Daoy (cell line): ENCODE results near the gene OR52H1. TPM values are rescaled to one million over a fixed set of nuclear protein-coding genes. Genes with fewer than 3 reads are reported as not detected.

Source experiments
- DNase-seq: peaks from one replicate; pipeline ENCODE4 v3.0.0-alpha.2; 2015; ENCODE audit warnings: low read depth
- total RNA-seq: library from RNA; depleted of rRNA; stranded (reverse); fragments of >200 nt; shearing (Covaris generic); gene quantifications from 2 replicates; pipeline ENCODE4 v1.2.3, GENCODE V29; 2014; rRNA removed

OR52H1 gene
- total RNA-seq, 1 experiment from 2014 or later, result not detected

DNA sequence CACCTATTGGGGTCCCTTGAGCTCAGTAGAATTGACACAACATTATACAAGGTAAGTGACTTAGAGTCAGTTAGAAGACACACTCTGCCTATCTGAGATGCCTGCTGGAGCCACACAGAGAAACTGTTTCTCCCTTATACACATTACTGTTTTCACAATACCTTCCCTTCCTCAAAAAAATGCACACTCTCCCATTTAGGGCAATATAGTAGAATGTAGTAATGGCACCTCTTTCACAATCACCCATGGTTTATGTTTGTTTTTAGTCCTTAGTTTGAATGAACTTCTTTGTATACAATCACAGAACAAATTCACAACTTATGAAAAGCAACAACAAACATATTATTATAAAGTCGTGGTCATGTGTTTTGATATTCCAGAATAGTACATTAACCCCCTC is 14.3 kb downstream of the OR52H1 start:
- no peak for DNase-seq

DNA sequence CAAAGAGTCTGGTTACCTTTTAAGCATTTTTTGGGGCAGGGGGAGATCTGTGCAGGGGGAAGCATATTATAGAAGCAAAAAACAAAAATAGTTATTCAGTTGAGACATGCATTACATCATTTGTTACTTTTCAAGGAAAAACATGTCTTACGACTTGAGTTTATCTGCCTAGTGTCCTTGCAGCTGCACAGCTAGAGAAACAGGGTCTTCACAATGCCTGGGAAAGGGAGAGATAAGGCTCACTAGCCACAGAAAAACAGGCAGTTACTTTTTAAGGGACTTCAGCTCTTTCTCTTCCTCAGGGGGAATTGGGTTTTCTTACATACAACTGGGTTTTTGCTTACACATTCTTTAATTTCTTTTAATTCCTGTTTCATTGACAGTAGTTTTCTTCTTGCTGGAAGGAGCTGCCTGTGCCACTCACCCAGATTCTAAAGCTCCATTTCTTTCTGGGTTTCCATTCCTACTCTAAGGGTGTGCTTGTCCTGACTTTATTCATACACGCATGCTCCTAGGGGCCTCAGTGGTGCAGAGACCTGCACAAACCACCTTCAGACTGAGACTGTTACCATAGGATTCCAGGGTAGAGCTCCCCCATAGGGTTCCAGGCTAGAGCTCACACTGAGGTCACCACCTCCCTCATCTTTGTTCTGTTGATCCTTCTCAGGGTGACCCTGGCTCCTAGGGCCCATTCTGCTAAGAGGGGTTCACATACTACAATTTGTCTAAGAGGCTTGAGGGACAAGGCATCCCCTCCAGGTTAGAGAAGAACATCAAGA is 17.1 kb downstream of the OR52H1 start:
- no peak for DNase-seq

DNA sequence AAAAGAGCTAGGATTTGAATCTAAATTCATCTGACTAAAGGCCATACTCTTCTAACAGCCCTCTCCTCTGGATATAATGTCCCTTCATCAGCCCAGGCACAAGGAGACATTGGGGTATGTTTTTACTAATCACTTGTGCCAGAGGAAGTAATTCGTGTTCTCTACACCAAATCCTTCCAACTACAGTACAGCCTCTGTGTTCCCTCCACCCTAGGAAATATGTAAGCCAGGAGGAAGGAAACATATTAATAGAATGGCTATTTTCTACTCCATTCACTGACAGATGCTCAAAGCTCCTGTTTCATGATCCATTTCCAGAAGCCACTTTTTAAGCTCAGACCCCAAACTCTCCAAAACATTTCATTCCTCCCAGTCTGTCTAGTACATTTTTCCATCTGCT is 19.8 kb downstream of the OR52H1 start:
- no peak for DNase-seq

DNA sequence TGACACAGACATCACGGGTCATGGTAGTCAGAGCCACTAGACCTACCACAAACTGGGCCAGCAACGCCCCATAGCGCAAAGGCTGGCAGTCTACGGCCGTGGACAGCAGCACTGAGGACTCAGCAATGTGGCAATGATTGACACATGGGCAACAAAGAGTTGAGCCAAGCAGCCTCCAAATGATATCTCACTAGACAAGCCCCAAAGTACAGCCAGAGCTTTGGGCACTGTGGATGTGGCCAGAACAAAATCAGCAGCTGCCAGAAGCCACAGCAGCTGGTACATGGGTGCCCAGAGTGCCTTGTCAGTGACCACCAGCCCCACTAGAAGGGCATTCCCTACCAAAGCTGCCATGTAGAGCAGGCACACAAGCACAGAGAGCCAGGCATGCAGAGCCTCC is 20.6 kb downstream of the OR52H1 start:
- no peak for DNase-seq

DNA sequence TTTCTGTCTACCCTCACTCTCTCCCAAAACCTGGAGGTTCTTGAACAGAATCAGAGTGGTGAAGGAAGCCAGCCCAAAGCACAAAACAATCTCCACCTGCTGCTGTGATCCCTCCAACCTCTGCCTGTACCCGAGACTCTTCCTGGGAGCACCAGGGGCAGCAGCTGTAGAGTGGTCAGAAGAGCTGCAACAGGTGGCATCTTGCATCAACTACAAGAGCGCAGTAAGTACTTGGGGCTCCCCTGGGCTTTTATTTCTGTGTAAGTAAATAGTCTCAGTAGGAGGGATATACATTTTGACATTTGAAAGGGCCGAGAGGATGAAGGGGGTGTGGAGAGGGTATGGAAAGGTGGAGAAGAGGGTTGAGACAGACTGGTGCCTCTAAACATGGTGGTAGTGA is 23.6 kb downstream of the OR52H1 start:
- DNase-seq, result no peak

DNA sequence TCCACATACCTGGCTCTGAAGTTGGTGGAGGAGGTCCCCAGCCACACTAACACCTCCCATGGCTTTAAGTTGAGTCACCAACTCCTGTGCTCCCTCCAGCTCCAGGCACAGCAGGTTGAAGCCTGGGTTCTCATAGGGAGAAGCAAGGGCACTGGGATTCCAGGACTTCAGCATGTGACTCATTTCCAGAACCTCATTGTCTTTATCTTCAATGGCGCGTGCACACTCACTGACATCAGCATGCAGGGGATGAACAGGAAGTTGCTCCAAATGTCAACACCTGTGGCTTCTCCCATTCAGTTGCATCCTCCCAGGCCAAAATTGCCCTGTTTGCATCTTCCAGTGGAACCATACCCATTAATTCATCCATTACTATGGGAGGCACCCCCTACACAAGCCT is 26.0 kb downstream of the OR52H1 start:
- DNase-seq, result no peak

DNA sequence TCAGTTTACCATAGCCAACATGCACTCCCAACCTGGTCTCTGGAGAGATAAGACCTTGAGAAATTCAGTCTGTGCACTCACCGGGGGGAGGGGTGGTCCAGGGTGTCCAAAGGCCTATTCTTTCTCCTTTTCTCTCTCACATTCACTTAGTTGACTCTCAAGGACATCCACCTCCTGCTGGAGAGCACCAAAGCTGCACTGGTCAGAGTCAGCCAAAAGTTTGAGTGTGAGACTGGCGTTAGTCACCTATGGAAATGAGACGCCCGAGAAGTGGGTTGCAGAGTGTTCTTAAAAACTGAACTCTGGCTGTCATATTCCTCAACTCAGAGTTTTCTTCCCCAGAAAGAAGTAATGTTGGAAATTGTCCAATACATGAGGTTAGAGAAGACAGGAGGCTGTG is 26.8 kb downstream of the OR52H1 start:
- DNase-seq, result no peak

DNA sequence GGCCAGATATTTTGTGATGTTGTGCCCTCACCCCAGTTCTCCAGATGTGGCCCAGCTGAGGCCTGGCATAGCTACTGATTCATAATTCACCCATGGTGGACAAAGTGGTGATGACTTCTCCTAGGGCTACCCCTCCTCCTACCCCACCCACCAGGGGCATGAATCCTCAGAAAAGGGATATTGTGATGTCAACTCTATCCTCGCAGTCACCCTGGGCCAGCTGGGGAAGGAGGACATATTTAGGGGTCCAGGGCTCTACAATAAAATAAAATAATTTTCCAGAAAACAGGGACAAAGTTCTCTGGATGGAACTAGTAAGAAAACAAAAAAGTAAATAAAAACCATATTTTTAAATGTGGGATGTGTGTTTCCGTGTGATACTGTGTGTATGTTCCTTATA is 31.7 kb downstream of the OR52H1 start, which contains the start of gene UBQLNL:
UBQLNL (minus strand) TSS at position 101 of the 400 bp plus-strand sequence. CDS start 258 bp downstream, outside the sequence.
- no peak for DNase-seq

DNA sequence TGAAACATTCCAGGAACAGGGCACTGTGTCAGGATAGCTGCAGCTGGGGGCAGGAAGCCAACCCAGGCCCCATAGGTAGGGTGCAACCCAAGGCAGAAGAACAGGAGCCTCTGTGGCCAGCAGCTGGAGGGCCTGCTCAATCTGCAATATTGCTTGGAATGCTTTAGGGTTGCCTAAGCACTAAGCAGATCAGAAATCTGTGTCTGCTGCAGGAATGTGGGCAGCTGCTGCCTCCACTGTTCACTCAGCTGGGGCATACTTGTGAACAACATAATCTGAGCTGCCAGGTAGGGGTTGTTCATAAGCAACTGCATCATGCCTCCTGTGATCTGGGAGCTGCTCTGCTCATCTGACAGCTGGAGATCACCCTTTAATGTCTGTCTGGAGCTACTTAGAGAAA is 33.5 kb downstream of the OR52H1 start:
- DNase-seq, result no peak

DNA sequence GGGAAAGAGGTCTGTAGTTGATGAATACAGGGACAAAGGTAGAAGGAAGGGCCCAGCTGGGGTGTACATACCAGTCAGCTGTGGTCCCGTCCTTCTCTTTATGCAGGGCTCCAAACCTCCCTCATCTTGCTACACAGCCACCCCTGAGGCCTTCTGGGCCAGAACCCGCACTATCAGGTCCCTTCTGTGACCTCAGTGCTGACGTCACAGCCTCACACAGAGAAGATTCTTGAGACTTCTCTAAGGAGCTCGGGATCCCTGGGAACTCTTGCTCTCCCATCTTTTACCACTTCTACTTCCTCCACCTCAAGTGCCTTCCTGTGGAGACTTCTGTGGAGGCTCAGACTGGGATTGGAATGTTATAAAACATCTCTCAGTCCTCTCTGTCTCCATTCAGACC is 38.5 kb downstream of the OR52H1 start, which contains the start of gene UBQLN3:
UBQLN3 (minus strand) TSS at position 155 of the 400 bp plus-strand sequence. CDS start 399 bp downstream, outside the sequence.
- DNase-seq, result no peak

DNA sequence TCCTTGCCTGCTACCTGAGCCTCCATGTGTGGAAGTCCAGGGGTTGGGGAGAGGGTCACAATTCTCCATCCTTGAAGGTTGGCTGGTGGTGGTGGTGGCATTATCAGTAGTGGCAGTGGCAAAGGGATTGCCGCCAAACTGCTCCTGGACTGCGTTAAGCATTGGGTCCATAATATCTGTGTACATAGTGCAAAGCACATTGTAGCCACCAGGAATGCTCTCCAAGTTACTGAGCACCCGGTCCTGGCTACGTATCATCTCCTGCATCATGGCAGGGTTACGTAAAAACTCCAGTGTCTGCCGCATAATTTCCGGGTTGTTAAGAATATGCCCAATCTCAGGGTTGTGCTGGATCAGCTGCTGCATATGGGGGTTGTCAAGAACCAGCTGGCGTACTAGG is 39.7 kb downstream of the OR52H1 start:
- DNase-seq, result no peak

DNA sequence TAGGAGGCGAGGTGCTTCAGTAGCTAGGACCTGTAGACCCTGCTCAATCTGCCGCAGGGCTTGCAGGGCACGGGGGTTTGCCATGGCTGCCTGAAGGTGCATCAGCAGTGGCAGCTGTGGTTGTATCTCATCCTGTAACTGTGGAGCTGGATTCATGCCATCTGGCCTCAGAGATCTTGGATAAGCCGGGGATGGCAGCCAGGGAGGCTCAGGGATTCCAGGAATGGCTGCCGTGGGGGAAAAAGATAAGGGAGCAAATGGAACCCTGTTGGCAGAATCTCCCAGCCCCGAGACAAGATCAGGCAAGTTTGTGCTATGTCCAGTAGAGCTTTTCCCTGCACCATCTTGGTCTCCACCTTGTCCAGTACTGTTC is 40.4 kb downstream of the OR52H1 start:
- DNase-seq, result no peak

DNA sequence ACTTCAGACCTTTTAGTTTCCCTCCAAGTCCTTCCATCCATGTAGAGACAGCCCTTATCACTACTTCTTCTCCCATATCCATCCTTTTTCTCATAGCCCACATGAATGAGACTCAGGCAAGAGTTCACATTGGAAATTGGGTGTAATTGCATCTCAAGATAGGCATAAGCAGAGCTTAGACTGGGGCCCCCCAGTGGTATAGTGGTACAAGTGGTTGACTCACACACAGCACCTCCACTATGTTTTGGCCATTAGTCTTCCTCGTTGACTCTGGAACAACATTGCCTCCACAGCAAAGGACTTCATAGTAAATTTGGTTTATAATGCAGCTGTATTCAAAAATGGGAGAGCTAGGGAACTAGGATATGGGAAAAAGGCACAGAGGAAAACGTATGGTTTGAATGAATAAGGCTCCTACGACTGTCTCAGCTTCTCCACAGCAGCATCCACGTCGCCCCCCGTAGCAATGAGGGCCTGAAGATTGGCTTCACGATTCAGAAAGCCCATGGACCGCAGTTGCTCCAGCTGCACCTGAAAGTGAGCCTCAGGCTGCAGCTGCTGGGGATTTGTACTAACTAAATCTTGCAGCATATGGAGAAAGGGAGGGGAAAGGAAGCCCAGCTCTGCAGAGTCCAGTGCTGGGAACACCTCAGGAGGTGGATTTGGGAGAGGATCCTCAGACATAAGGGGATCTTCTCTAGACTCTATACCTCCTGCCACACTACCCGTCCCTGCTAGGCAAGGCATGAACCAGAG is 41.0 kb downstream of the OR52H1 start:
- DNase-seq, result no peak

DNA sequence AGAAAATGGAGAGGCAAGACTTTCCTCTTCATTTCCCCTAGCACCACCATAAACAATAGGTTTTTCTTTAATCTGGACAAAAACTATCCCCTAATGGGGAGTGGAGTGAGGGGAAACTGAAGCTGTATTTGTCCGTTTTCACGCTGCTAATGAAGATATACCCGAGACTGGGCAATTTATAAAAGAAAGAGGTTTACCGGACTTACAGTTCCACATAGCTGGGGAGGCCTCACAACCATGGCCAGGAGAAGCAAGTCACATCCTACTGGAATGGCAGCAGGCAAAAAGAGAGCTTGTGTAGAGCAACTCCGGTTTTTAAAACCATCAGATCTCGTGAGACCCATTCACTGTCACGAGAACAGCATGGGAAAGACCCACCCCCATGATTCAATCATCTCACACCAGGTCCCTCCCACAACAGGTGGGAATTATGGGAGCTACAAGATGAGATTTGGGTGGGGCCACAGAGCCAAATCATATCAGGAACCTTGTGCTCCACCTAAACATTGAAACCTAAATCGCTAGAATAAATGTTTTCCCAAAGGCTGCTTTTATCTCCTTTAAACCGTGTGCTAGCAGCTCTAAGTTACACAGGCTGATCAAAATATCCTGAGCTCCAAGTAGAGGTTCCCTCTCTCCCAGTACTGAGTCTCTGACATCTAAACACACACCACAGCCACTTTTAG is 42.8 kb downstream of the OR52H1 start:
- no peak for DNase-seq

DNA sequence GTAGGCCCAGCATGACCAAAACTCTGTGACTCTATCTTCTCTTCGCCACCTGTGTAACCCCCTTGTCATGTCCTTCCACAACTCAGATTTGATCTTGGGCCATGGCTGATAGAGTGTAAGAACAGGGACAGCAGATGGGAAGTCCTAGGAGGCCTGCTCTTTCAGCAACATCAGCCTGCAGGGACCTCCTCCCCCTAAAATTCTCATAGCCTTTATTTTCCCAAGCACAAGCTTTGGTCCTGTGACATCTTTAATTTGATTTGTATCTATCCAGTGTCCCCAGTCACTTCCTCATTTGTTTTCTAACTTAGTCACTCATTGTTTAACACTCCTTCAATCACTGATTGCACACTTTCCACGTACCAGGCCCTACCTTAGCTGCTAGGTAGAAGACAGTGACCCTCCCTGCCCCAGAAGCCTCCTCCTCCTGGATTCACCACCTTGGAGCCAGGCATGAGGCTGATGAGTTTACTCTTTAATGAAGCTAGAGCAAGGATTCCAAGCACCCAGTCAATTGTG is 43.9 kb downstream of the OR52H1 start:
- no peak for DNase-seq

DNA sequence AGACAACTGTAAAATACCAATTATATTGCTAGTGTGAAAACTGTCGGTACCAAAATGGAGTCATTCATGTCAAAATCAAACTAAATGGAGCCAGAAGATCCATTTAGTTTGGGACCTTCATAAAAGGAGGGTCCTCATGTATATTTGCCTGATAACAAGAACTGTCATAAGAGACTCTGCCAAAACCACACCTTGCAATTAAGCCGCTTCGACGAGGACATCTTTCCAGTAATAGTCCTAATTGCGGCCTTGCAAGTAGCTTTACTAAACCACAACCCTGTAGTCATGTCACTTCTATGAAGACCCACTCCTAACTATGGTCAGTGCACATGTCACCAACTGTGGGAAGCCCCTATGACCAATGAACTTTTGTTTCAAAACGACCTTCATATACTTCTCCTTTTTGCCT is 47.9 kb downstream of the OR52H1 start:
- DNase-seq, result no peak

DNA sequence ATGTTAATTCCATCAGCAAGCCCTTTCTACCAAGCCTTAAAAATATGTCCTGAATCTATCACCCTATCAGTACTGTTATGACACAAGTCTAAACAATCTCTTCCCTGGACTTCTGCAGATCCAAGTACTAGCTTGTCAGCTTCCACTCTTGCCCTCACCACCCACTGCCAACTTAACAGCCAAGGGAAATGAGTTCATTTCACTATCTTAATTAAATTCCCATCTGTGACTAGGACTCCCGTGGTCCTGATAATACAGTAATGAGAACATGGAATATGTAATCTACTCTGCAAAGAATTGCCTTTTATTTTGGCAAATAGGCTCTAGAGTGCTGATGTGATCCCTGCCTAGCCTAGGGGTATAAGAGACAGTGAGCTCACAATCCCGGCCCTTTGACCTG is 48.7 kb downstream of the OR52H1 start:
- no peak for DNase-seq

Other genes starting within 250 kb of the OR52H1 start
- not detected in 2 replicates for gene OR51B4, start 246.6 kb downstream of the OR52H1 start, total RNA-seq
- not detected in 2 replicates for gene OR51B2, start 224.2 kb downstream of the OR52H1 start, total RNA-seq
- 0.11 TPM in 1 of 2 replicates, not detected in the other for gene OR51B5, start 205.0 kb downstream of the OR52H1 start, total RNA-seq
- gene OR51B6, start 197.0 kb downstream of the OR52H1 start, total RNA-seq, result not detected in 2 replicates
- gene OR51M1, start 164.7 kb downstream of the OR52H1 start, total RNA-seq, result not detected in 2 replicates
- not detected in 2 replicates for gene OR51Q1, start 126.4 kb downstream of the OR52H1 start, total RNA-seq
- gene OR51I1, start 107.0 kb downstream of the OR52H1 start, total RNA-seq, result not detected in 2 replicates
- not detected in 2 replicates for gene OR51I2, start 99.2 kb downstream of the OR52H1 start, total RNA-seq
- gene OR52D1, start 59.9 kb downstream of the OR52H1 start, total RNA-seq, result not detected in 2 replicates
- gene UBQLN3, start 38.6 kb downstream of the OR52H1 start, total RNA-seq, result not detected in 2 replicates
- gene UBQLNL, start 31.8 kb downstream of the OR52H1 start, total RNA-seq, result not detected in 2 replicates
- not detected in 2 replicates for gene OR52B6, start 32.3 kb upstream of the OR52H1 start, total RNA-seq
- gene TRIM6, start 48.1 kb upstream of the OR52H1 start, total RNA-seq, result 2.6 and 3.6 TPM in 2 replicates
- gene TRIM34, start 76.5 kb upstream of the OR52H1 start, total RNA-seq, result 0.63 and 2.7 TPM in 2 replicates
- 11.5 and 15.2 TPM in 2 replicates for gene TRIM5, start 136.5 kb upstream of the OR52H1 start, total RNA-seq
- 1.2 and 1.5 TPM in 2 replicates for gene TRIM22, start 141.2 kb upstream of the OR52H1 start, total RNA-seq
- gene OR56B1, start 187.9 kb upstream of the OR52H1 start, total RNA-seq, result not detected in 2 replicates
- gene OR52N4, start 205.7 kb upstream of the OR52H1 start, total RNA-seq, result not detected in 2 replicates
- gene OR52N5, start 234.8 kb upstream of the OR52H1 start, total RNA-seq, result not detected in 2 replicates
- gene OR52N1, start 242.7 kb upstream of the OR52H1 start, total RNA-seq, result 0.15 TPM in 1 of 2 replicates, not detected in the other